ENCODE data around the gene NTRK3.

NTRK3 gene

GRCh38 chr15:87985451-87985850 is 271.1 kb downstream of the NTRK3 start:
- no peak for DNase-seq (ENCODE audit: low read depth in 2 of 2)

- no peak for DNase-seq (ENCODE audit: low read depth in 2 of 2)
Measured at GRCh38 chr15:87981969-87982368, 274.6 kb downstream of the NTRK3 start.

GRCh38 chr15:87977907-87978306 is 278.6 kb downstream of the NTRK3 start:
- no peak for DNase-seq (ENCODE audit: low read depth in 2 of 2)

GRCh38 chr15:87976552-87976951 is 280.0 kb downstream of the NTRK3 start:
- DNase-seq (ENCODE audit: low read depth in 2 of 2) = no peak

- DNase-seq (ENCODE audit: low read depth in 2 of 2) = no peak
Measured at GRCh38 chr15:87973501-87974215, 282.9 kb downstream of the NTRK3 start.

- no peak for DNase-seq (ENCODE audit: low read depth in 2 of 2)
Measured at GRCh38 chr15:87971076-87971475, 285.5 kb downstream of the NTRK3 start.

- DNase-seq (ENCODE audit: low read depth in 2 of 2) = no peak
Measured at GRCh38 chr15:87967951-87968350, 288.6 kb downstream of the NTRK3 start.

- no peak for DNase-seq (ENCODE audit: low read depth in 2 of 2)
Measured at GRCh38 chr15:87965304-87965703, 291.2 kb downstream of the NTRK3 start.

GRCh38 chr15:87962428-87962827 is 294.1 kb downstream of the NTRK3 start:
- no peak for DNase-seq (ENCODE audit: low read depth in 2 of 2)

GRCh38 chr15:87961851-87962420 is 294.6 kb downstream of the NTRK3 start:
- DNase-seq (ENCODE audit: low read depth in 2 of 2) = no peak

GRCh38 chr15:87959662-87960061 is 296.9 kb downstream of the NTRK3 start:
- no peak for DNase-seq (ENCODE audit: low read depth in 2 of 2)

- DNase-seq (ENCODE audit: low read depth in 2 of 2) = no peak
Measured at GRCh38 chr15:87959080-87959479, 297.5 kb downstream of the NTRK3 start.

GRCh38 chr15:87955284-87955909 is 301.1 kb downstream of the NTRK3 start:
- no peak for DNase-seq (ENCODE audit: low read depth in 2 of 2)

GRCh38 chr15:87954793-87955192 is 301.7 kb downstream of the NTRK3 start:
- DNase-seq (ENCODE audit: low read depth in 2 of 2) = no peak

- DNase-seq (ENCODE audit: low read depth in 2 of 2) = no peak
Measured at GRCh38 chr15:87952736-87953287, 303.7 kb downstream of the NTRK3 start.

GRCh38 chr15:87949575-87950223 is 306.8 kb downstream of the NTRK3 start:
- DNase-seq (ENCODE audit: low read depth in 2 of 2) = no peak

GRCh38 chr15:87949151-87949574 is 307.4 kb downstream of the NTRK3 start:
- DNase-seq (ENCODE audit: low read depth in 2 of 2) = no peak

- no peak for DNase-seq (ENCODE audit: low read depth in 2 of 2)
Measured at GRCh38 chr15:87947560-87947959, 309.0 kb downstream of the NTRK3 start.

GRCh38 chr15:87945246-87945645 is 311.3 kb downstream of the NTRK3 start:
- no peak for DNase-seq (ENCODE audit: low read depth in 2 of 2)

- DNase-seq (ENCODE audit: low read depth in 2 of 2) = no peak
Measured at GRCh38 chr15:87944691-87945090, 311.8 kb downstream of the NTRK3 start.

GRCh38 chr15:87944050-87944449 is 312.5 kb downstream of the NTRK3 start:
- no peak for DNase-seq (ENCODE audit: low read depth in 2 of 2)

- no peak for DNase-seq (ENCODE audit: low read depth in 2 of 2)
Measured at GRCh38 chr15:87943626-87944025, 312.9 kb downstream of the NTRK3 start.
